WTC11 (cell line): Measurements from ENCODE around the gene MEF2D.

Experiments used
- CTCF ChIP-seq: fragments of 200-600 bp; IDR thresholded peaks from 2 replicates; pipeline ENCODE4 v1.8.0; 2022; ENCODE audit warnings: antibody characterized with exemption
- SP1 ChIP-seq: sonication (generic); formaldehyde crosslinking; conservative IDR thresholded peaks from 2 replicates; pipeline ENCODE4 v1.8.1; 2022; ENCODE audit warnings: missing genetic modification reagents
- TF ChIP-seq, protein P1 (sequence below): sonication (generic); formaldehyde crosslinking; IDR thresholded peaks from 2 replicates; pipeline ENCODE4 v1.8.1; 2023; ENCODE audit warnings: mild to moderate bottlenecking, missing genetic modification reagents
- TF ChIP-seq, protein P2 (sequence below): sonication (generic); formaldehyde crosslinking; IDR thresholded peaks from 2 replicates; pipeline ENCODE4 v1.8.1; 2023; ENCODE audit warnings: mild to moderate bottlenecking, missing genetic modification reagents, borderline replicate concordance

- no peak for TF ChIP-seq CTCF
- TF ChIP-seq, protein P1, sequence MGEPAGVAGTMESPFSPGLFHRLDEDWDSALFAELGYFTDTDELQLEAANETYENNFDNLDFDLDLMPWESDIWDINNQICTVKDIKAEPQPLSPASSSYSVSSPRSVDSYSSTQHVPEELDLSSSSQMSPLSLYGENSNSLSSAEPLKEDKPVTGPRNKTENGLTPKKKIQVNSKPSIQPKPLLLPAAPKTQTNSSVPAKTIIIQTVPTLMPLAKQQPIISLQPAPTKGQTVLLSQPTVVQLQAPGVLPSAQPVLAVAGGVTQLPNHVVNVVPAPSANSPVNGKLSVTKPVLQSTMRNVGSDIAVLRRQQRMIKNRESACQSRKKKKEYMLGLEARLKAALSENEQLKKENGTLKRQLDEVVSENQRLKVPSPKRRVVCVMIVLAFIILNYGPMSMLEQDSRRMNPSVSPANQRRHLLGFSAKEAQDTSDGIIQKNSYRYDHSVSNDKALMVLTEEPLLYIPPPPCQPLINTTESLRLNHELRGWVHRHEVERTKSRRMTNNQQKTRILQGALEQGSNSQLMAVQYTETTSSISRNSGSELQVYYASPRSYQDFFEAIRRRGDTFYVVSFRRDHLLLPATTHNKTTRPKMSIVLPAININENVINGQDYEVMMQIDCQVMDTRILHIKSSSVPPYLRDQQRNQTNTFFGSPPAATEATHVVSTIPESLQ (CRISPR knock-in tag), result no peak
- TF ChIP-seq SP1 (CRISPR knock-in tag), result no peak
- TF ChIP-seq, protein P2, sequence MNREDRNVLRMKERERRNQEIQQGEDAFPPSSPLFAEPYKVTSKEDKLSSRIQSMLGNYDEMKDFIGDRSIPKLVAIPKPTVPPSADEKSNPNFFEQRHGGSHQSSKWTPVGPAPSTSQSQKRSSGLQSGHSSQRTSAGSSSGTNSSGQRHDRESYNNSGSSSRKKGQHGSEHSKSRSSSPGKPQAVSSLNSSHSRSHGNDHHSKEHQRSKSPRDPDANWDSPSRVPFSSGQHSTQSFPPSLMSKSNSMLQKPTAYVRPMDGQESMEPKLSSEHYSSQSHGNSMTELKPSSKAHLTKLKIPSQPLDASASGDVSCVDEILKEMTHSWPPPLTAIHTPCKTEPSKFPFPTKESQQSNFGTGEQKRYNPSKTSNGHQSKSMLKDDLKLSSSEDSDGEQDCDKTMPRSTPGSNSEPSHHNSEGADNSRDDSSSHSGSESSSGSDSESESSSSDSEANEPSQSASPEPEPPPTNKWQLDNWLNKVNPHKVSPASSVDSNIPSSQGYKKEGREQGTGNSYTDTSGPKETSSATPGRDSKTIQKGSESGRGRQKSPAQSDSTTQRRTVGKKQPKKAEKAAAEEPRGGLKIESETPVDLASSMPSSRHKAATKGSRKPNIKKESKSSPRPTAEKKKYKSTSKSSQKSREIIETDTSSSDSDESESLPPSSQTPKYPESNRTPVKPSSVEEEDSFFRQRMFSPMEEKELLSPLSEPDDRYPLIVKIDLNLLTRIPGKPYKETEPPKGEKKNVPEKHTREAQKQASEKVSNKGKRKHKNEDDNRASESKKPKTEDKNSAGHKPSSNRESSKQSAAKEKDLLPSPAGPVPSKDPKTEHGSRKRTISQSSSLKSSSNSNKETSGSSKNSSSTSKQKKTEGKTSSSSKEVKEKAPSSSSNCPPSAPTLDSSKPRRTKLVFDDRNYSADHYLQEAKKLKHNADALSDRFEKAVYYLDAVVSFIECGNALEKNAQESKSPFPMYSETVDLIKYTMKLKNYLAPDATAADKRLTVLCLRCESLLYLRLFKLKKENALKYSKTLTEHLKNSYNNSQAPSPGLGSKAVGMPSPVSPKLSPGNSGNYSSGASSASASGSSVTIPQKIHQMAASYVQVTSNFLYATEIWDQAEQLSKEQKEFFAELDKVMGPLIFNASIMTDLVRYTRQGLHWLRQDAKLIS (CRISPR knock-in tag), result no peak
Measured at GRCh38 chr1:156513185-156513584, 12.6 kb upstream of the MEF2D start.
